ENCODE data around the gene ARHGAP26. TPM values are rescaled to one million over a fixed set of nuclear protein-coding genes. Genes with fewer than 3 reads are reported as not detected.

The ARHGAP26 gene
- total and polyA plus RNA-seq, 2 donors (not counting 3 experiments of a cell fraction or from before 2014, with no cell fraction given) = 3.1 to 16.2 TPM

DNA sequence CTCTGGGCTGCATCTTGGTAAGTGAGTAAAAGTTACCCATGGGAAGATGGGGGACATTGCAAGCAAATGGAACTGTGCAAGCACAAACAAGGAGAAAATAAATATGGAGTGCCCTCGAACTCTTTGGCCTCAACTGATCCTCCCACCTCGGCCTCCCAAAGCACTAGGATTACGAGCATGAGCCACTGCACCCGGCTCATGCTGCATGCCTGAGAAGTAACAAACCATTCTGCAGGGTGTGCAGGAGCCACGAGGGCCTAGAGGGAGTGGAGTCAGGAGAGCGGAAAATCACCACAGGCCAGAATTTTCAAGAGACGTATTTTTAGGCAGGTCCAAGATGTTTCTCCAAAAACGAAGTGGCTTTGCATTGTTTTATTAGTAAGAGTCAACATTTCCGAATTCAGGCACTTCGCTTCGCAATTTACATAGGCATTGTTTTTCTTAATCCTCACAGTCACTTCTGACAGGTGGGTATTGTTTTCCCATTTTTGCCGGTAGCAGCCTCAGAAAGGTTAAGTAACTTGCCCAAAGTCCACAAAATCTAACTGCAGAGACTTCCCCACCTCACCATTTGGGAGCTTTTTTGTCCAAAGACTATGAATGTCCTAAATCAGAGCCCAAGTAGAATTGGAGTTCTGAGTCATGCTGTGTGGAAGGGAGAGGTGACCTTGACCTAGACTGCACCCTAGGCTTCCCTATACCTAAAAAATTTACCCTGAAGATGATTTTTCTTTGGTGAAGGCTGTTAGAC lies 403.1 kb downstream of the ARHGAP26 start:
- Histone ChIP-seq H2AFZ (ENCODE audit: low read depth, low read length) (no peak overlapping the region), H3K27ac (ENCODE audit: insufficient read depth, low read depth, low read length) (no peak overlapping the region), H3K79me2 (ENCODE audit: control insufficient read depth, insufficient read depth, low read length) (no peaks in the 10 kb centered on the region), H3K4me3 (replicated peaks in 1 of 3; ENCODE audit: insufficient read depth in 1 of 3, low read depth in 1 of 3, low read length in 3 of 3) (no peak overlapping the region), H4K20me1 (replicated peaks; ENCODE audit: control insufficient read depth, extremely low read depth, insufficient read depth, low read length) (no peaks in the 10 kb centered on the region), H3K4me2 (ENCODE audit: insufficient read depth, low read length) (no peak overlapping the region), H3K4me1 (ENCODE audit: control insufficient read depth, extremely low read depth, insufficient read depth, low read length) (no peaks in the 10 kb centered on the region), H3K27me3 (ENCODE audit: control insufficient read depth in 2 of 2, insufficient read depth in 2 of 2, low read length in 2 of 2) (no peaks in the 10 kb centered on the region), H3K9me3 (replicated peaks; ENCODE audit: control insufficient read depth, insufficient read depth, low read length) (no peaks in the 10 kb centered on the region), H3K36me3 (ENCODE audit: control insufficient read depth in 2 of 2, extremely low read depth in 1 of 2, insufficient read depth in 2 of 2, low read length in 2 of 2) (no peaks in the 10 kb centered on the region), H3K9me1 (replicated peaks; ENCODE audit: control insufficient read depth, extremely low read depth, insufficient read depth, low read length) (no peaks in the 10 kb centered on the region), H3K9ac (replicated peaks; ENCODE audit: extremely low read depth, insufficient read depth, low read length) (no peak overlapping the region)
- TF ChIP-seq, protein P1, sequence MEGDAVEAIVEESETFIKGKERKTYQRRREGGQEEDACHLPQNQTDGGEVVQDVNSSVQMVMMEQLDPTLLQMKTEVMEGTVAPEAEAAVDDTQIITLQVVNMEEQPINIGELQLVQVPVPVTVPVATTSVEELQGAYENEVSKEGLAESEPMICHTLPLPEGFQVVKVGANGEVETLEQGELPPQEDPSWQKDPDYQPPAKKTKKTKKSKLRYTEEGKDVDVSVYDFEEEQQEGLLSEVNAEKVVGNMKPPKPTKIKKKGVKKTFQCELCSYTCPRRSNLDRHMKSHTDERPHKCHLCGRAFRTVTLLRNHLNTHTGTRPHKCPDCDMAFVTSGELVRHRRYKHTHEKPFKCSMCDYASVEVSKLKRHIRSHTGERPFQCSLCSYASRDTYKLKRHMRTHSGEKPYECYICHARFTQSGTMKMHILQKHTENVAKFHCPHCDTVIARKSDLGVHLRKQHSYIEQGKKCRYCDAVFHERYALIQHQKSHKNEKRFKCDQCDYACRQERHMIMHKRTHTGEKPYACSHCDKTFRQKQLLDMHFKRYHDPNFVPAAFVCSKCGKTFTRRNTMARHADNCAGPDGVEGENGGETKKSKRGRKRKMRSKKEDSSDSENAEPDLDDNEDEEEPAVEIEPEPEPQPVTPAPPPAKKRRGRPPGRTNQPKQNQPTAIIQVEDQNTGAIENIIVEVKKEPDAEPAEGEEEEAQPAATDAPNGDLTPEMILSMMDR (IDR thresholded peaks at IDR 0.05; ENCODE audit: extremely low read depth in 1 of 2, insufficient read depth in 1 of 2, low read depth in 1 of 2, low read length in 2 of 2) = no peak
- TF ChIP-seq EZH2 (IDR thresholded peaks at IDR 0.05; ENCODE audit: borderline replicate concordance, low read depth, low read length, severe bottlenecking) = no peak
- TF ChIP-seq JUN (IDR thresholded peaks at IDR 0.05; ENCODE audit: borderline replicate concordance, insufficient read depth, insufficient read length, low read depth) = no peak
- no peak for TF ChIP-seq POLR2AphosphoS5 (IDR thresholded peaks at IDR 0.05; ENCODE audit: insufficient read depth, low read depth, low read length)
- ChIA-PET POLR2A (no interaction called here), CTCF (interaction anchor here (0.9 to 1.2 kb wide), 2 partner anchors 9 to 45 kb away, joined by 3 read pairs; no protein-coding TSS in a partner anchor)
- FAIRE-seq (no peak), DNase-seq (ENCODE audit: low read depth, low spot score) (no peak)
- dilution Hi-C loops (cut with MboI; ENCODE audit: extremely low pct_ligation_motif_present, low sequenced_read_pairs) = no loop called here
- intact Hi-C loops (cut with micrococcal nuclease) = no loop called here
- BruUV-seq (replicated peaks) = no TSS peak
